Peyer's patch (tissue), 4 donors: Measurements from ENCODE around the gene PDXP.

Source experiments
- CTCF ChIP-seq, 6 experiments: fragments of 450-650 bp in 4 of 6; fragments of 200-600 bp in 2 of 6; sonication (generic) in 1 of 6; IDR thresholded peaks; one replicate each; pipeline ENCODE4 v1.5.1; 2017 to 2019; ENCODE audit warnings: antibody characterized with exemption in 6 of 6, mild to moderate bottlenecking in 3 of 6, moderate library complexity in 1 of 6
- POLR2A ChIP-seq, 2 donors: fragments of 450-650 bp; IDR thresholded peaks; one replicate each; pipeline ENCODE4 v1.5.1; 2017; ENCODE audit warnings: antibody characterized with exemption in 2 of 2, mild to moderate bottlenecking in 2 of 2, moderate library complexity in 2 of 2

GRCh38 chr22:37665487-37665886 lies 7.0 kb downstream of the PDXP start:
- TF ChIP-seq CTCF (IDR thresholded peaks at IDR 0.05) (no peak), POLR2A (IDR thresholded peaks at IDR 0.05) (no peak)
